Stimulated activated CD4-positive, alpha-beta T cell treated with anti-CD3 and anti-CD28 coated beads, Interleukin-4, amount 100 ng/mL, for 4 hours (primary cell): ENCODE data around the gene HMMR.
"Not testable (repeated sequence)": the region's sequence is repeated elsewhere in the genome, so short reads cannot be mapped to it uniquely, and the experiment has no call there.

Source experiments
- DNase-seq, 2 experiments: peaks; one replicate each; pipeline ENCODE4 v3.0.0-alpha.2; 2020

HMMR gene

GRCh38 chr5:163460562-163461171, at the start of gene HMMR:
HMMR (plus strand) TSS chr5:163460632; CDS start chr5:163460693, 61 bp downstream.
- no peak for DNase-seq

GRCh38 chr5:163415673-163416072, 44.8 kb upstream of the HMMR start:
- DNase-seq, result not testable (repeated sequence)

GRCh38 chr5:163424836-163425235, 35.6 kb upstream of the HMMR start:
- no peak for DNase-seq

GRCh38 chr5:163426128-163426527, 34.3 kb upstream of the HMMR start:
- DNase-seq, result not testable (repeated sequence)

GRCh38 chr5:163432544-163432943, 27.9 kb upstream of the HMMR start:
- no peak for DNase-seq

GRCh38 chr5:163433271-163433670, 27.2 kb upstream of the HMMR start:
- no peak for DNase-seq

- DNase-seq, result peak in 1 of 2 experiments; percentile 50
Observed at GRCh38 chr5:163434401-163434866, 26.0 kb upstream of the HMMR start.

GRCh38 chr5:163436515-163436914, 23.9 kb upstream of the HMMR start:
- no peak for DNase-seq

GRCh38 chr5:163437011-163437308, 23.5 kb upstream of the HMMR start:
- DNase-seq, result no peak

GRCh38 chr5:163437309-163438182, 22.9 kb upstream of the HMMR start, which contains the start of gene CCNG1:
CCNG1 (plus strand) TSS chr5:163437595; CDS start chr5:163439257, 1,662 bp downstream.
- peak; percentile 79 to 86 for DNase-seq

GRCh38 chr5:163439092-163439425, 21.4 kb upstream of the HMMR start:
- DNase-seq, result no peak

GRCh38 chr5:163440954-163441353, 19.5 kb upstream of the HMMR start:
- no peak for DNase-seq

GRCh38 chr5:163444526-163444925, 15.9 kb upstream of the HMMR start:
- DNase-seq, result no peak

- no peak for DNase-seq
Observed at GRCh38 chr5:163445345-163445744, 15.1 kb upstream of the HMMR start.

- no peak for DNase-seq
Observed at GRCh38 chr5:163447191-163447590, 13.2 kb upstream of the HMMR start.

GRCh38 chr5:163447875-163448274, 12.6 kb upstream of the HMMR start:
- no peak for DNase-seq

- no peak for DNase-seq
Observed at GRCh38 chr5:163448491-163448890, 11.9 kb upstream of the HMMR start.

GRCh38 chr5:163451489-163451888, 8.9 kb upstream of the HMMR start:
- DNase-seq, result no peak

GRCh38 chr5:163453705-163454104, 6.7 kb upstream of the HMMR start:
- no peak for DNase-seq

GRCh38 chr5:163455406-163455805, 5.0 kb upstream of the HMMR start:
- DNase-seq, result not testable (repeated sequence)

GRCh38 chr5:163456029-163456589, 4.3 kb upstream of the HMMR start:
- no peak for DNase-seq

- DNase-seq, result no peak
Observed at GRCh38 chr5:163456840-163457239, 3.6 kb upstream of the HMMR start.

GRCh38 chr5:163458778-163459385, 1.6 kb upstream of the HMMR start:
- DNase-seq, result no peak

- DNase-seq, result no peak
Observed at GRCh38 chr5:163459462-163459818, 992 bp upstream of the HMMR start.
